Neural cell (in vitro differentiated cells): ENCODE data around the gene ECI2.

Experiments
- EP300 ChIP-seq: fragments of 450-650 bp; conservative IDR thresholded peaks from 2 replicates; pipeline ENCODE4 v1.6.1; 2014; ENCODE audit warnings: antibody characterized with exemption, mild to moderate bottlenecking, moderate library complexity; ENCODE audit not compliant: poor library complexity, severe bottlenecking
- EZH2 ChIP-seq: fragments of 200-600, 300-800 bp; shearing (Covaris generic), sonication (generic); IDR thresholded peaks from 2 replicates; pipeline ENCODE4 v1.6.1; 2014; ENCODE audit warnings: antibody characterized with exemption, low read length, borderline replicate concordance, mild to moderate bottlenecking; ENCODE audit not compliant: insufficient read depth, poor library complexity, severe bottlenecking
- MXI1 ChIP-seq: fragments of 450-650 bp; conservative IDR thresholded peaks from 2 replicates; pipeline ENCODE4 v1.6.1; 2014; ENCODE audit warnings: antibody characterized with exemption, mild to moderate bottlenecking; ENCODE audit not compliant: poor library complexity, severe bottlenecking
- POLR2AphosphoS5 ChIP-seq: IDR thresholded peaks from 2 replicates; pipeline ENCODE4 v1.6.1; 2012
- RAD21 ChIP-seq: fragments of 450-650 bp; conservative IDR thresholded peaks from 2 replicates; pipeline ENCODE4 v1.6.1; 2014; ENCODE audit warnings: antibody characterized with exemption, mild to moderate bottlenecking, moderate library complexity
- REST ChIP-seq: IDR thresholded peaks from 2 replicates; pipeline ENCODE4 v1.6.1; 2012; ENCODE audit warnings: borderline replicate concordance
- SMC3 ChIP-seq: fragments of 450-650 bp; conservative IDR thresholded peaks from 2 replicates; pipeline ENCODE4 v1.6.1; 2014; ENCODE audit warnings: antibody characterized with exemption, mild to moderate bottlenecking, moderate library complexity; ENCODE audit not compliant: poor library complexity
- TAF1 ChIP-seq: IDR thresholded peaks from 2 replicates; pipeline ENCODE4 v1.6.1; 2012; ENCODE audit warnings: low read depth
- TF ChIP-seq, protein P1 (sequence below): fragments of 450-650 bp; IDR thresholded peaks from 2 replicates; pipeline ENCODE4 v1.5.1; 2014; ENCODE audit warnings: antibody characterized with exemption, mild to moderate bottlenecking, moderate library complexity; ENCODE audit not compliant: poor library complexity, severe bottlenecking

DNA sequence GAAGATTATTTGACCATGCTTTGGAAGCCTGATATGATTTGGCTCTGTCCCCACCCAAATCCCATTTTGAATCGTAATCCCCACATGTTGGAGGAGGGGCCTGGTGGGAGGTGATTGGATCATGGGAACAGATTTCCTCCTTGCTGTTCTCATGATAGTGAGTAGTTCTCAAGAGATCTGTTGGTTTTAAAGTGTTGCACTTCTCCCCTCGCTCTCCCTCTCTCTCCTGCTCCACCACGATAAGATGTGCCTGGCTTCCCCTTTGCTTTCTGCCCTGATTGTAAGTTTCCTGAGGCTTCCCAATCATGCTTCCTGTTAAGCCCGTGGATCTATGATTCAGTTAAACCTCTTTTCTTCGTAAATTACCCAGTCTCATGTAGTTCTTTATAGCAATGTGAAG, 34.7 kb downstream of the ECI2 start:
- TF ChIP-seq, protein P1, sequence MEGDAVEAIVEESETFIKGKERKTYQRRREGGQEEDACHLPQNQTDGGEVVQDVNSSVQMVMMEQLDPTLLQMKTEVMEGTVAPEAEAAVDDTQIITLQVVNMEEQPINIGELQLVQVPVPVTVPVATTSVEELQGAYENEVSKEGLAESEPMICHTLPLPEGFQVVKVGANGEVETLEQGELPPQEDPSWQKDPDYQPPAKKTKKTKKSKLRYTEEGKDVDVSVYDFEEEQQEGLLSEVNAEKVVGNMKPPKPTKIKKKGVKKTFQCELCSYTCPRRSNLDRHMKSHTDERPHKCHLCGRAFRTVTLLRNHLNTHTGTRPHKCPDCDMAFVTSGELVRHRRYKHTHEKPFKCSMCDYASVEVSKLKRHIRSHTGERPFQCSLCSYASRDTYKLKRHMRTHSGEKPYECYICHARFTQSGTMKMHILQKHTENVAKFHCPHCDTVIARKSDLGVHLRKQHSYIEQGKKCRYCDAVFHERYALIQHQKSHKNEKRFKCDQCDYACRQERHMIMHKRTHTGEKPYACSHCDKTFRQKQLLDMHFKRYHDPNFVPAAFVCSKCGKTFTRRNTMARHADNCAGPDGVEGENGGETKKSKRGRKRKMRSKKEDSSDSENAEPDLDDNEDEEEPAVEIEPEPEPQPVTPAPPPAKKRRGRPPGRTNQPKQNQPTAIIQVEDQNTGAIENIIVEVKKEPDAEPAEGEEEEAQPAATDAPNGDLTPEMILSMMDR, result no peak
- TF ChIP-seq REST, result no peak
- TF ChIP-seq MXI1, result no peak
- TF ChIP-seq SMC3, result no peak
- TF ChIP-seq TAF1, result no peak
- TF ChIP-seq RAD21, result no peak
- TF ChIP-seq EP300, result no peak
- TF ChIP-seq POLR2AphosphoS5, result no peak
- no peak for TF ChIP-seq EZH2
